NCI-H460 (cell line): Measurements from ENCODE around the gene RAPGEF6. TPM values are rescaled to one million over a fixed set of nuclear protein-coding genes. Genes with fewer than 3 reads are reported as not detected.
"Not testable (repeated sequence)": the region's sequence is repeated elsewhere in the genome, so short reads cannot be mapped to it uniquely, and the experiment has no call there.

Source experiments
- DNase-seq: peaks from one replicate; pipeline ENCODE4 v3.0.0-alpha.2; 2016; ENCODE audit warnings: low read depth; ENCODE audit errors: extremely low read depth
- total RNA-seq: library from RNA; depleted of rRNA; stranded (reverse); fragments of >200 nt; shearing (Covaris generic); gene quantifications from 2 replicates; pipeline ENCODE4 v1.2.3, GENCODE V29; 2014

The RAPGEF6 gene
- total RNA-seq, 1 experiment from 2014 or later: 17.4 TPM

DNA sequence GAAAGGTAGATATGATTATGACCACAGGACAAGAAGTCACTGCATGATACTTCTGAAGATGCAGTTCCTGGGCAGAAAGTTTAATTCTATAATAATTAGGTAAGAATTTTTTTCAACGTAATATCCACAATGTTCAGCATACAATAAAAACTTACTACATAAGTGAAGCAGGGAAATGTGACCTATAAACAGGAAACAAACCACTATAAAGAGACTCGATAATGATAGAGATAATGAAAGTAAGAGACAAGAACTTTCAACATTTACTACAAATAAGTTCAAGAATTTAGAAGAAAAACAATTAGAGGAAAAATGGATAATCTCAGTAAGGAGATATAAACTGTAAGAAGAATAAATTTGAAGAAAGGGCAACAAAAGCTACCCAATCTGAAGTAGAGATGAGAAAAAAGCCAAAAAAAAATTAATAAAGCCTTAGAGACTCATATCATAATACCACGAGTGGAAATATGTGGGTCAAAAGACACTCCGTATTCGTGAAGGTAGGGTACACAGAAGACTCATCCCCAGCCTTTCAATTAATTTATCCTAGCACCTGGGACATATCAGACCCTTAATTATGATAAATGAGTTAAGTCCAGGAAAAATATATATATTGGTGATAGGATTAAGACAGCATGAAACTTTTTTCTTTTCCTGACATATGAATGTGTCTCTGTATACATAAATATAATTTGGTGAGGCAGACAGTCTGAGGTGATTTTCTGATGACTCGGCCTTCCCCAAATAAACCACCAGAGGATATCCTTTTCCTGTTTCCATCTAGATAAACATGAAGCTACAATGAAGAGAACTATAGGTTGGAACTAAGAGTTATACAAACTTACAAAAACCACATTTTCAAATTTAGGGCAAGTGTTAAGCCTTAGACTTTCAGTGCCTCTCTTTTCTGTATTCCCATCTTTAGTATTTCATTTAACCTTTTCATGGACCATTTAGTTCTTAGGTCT is 120.4 kb downstream of the RAPGEF6 start:
- no peak for DNase-seq

DNA sequence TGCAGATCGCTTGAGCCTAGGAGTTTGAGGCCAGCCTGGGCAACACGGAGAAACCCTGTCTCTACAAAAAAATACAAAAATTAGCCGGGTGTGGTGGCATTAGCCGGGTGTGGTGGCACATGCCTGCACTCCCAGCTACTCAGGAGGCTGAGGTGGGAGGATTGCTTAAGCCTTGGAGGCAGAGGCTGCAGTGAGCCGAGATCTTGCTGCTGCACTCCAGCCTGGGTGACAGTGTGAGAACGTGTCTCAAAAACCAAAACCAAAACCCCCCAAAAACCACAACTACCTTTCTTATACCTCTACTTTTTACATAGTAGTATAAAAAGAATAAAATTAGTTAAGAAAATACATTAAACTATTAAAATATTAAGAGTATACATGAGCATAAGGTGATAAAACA is 121.2 kb downstream of the RAPGEF6 start:
- no peak for DNase-seq

DNA sequence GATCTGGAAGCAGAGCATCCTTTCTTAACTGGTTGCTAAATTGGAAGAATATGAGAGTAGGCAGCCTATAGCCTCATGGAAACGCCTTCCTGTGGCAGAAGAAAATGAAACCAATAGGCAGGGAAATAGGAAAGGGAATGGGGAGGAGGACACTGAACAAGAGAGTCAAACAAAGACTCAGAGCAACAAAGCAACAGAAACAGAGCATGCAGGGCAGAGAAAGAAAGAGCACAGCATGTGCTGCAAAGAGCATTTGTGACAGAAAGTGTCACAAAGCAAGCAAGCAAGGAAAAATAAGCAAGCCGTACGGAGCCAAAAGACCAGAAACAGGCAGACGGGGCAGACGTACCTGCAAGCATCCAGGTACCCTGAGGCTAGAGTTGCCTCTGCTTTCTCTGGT is 123.1 kb downstream of the RAPGEF6 start:
- DNase-seq: no peak

GRCh38 chr5:131509801-131510200 is 125.2 kb downstream of the RAPGEF6 start:
- DNase-seq: no peak

GRCh38 chr5:131505237-131505908 is 129.7 kb downstream of the RAPGEF6 start:
- no peak for DNase-seq

DNA sequence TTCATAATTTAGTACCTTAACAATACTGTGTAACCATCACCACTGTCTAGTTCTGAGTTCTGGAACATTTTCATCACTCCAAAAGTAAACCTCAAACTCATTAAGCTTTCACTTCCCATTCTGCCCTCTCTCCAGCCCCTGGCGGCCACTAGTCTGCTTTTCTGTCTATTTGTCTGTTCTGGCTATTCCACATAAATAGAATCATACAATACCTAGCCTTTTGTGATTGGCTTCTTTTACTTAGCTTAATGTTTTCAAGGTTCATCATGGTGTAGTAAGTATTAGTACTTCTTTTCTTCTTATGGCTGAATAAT is 138.7 kb downstream of the RAPGEF6 start:
- no peak for DNase-seq

- DNase-seq: no peak
These were observed 139.3 kb downstream of the RAPGEF6 start for GRCh38 chr5:131495536-131496399.

DNA sequence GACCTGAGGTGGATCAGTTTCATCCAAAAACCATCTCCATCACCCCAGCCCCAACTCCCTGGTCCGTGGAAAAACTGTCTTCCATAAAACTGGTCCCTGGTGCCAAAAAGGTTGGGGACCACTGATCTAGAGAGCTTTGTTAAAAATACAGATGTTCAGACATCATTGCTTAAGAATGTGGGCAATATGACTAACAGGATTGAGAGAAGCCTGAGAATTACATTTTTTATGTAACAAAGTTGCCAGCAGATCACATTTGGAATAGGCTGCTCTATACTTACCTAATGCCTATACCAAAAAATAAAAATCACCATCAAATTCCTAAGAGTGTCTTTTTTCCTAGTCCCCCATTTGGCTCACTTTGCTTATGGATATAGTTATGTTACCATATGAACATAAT is 143.3 kb downstream of the RAPGEF6 start:
- DNase-seq: no peak

GRCh38 chr5:131488463-131488862 is 146.6 kb downstream of the RAPGEF6 start:
- no peak for DNase-seq

- not testable (repeated sequence) for DNase-seq
These were observed 147.7 kb downstream of the RAPGEF6 start for GRCh38 chr5:131487371-131487770.

DNA sequence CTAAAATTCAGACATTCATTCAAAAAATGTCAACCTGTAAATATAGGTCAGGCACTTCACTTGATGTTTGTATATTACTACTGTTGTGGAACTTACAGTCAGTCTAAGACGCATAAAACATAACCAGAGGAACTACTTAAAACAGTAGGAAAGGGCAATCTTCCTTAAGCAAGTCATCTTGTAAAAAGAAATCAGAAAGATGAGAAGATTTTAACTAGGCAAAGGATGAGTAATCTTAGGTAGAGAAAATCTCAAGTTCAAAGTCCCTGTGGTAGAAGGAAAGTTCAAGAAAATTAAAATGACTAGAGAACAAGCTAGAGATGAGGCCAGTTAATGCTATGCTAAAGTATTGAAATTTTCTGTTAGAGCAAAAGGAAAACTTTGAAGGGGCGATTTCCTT is 152.4 kb downstream of the RAPGEF6 start:
- DNase-seq: no peak

DNA sequence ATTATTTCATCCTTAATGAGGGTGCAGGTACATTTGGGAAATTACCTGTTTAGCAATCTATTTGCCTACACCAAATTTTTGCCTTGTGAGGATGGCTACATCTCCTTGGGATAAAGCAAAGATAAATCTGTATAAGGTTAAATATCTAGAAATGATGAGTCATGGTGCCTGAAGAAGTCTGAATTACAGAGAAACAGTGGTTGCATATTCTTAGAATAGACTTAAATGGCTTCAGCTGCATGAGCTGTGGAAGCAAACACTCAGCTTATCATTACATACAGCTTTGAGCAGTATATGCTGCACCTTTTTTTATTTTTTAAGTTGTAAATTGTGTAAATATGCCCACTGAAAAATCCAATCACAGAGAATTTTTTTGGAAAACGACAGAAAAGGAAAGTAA is 153.5 kb downstream of the RAPGEF6 start:
- DNase-seq: no peak

GRCh38 chr5:131475541-131475941 is 159.5 kb downstream of the RAPGEF6 start:
- DNase-seq: no peak

DNA sequence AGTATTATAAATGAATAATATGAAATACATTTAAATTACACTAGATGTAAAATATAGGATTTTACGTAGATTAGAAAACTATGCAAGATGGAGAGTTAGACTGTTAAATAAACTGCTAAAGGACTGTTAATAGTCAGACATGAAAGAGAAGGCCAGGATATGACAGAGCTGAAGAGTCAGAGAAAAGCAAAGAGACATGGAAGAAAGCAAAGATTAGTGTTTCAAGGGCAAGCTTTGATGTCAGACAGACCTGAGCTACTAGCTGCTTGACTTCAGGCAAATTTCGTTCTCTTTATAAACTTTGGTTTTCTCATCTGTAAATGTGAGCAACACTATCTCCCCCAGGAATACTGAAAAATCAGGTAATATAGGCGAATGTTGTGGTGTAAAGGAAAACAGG is 161.3 kb downstream of the RAPGEF6 start:
- DNase-seq: no peak

- no peak for DNase-seq
These were observed 168.8 kb downstream of the RAPGEF6 start for GRCh38 chr5:131466171-131466766.

DNA sequence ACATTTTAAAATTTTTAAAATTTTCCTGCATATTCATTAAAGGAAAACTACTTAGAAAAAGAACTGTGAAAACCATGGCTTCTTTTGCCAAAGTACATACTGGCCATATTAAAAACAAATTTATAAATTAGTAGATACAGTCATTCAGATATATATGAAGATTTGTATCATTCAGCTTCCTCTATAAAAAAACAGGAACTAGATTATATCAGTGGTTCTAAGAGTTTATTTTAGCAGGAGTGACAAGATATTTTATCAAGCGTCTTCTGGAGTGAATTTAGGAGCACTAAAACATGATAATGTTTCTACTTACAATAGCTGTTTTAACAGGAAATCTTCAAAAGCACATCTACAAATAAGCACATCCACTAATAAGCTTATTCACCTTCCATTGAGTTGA is 171.4 kb downstream of the RAPGEF6 start:
- no peak for DNase-seq

DNA sequence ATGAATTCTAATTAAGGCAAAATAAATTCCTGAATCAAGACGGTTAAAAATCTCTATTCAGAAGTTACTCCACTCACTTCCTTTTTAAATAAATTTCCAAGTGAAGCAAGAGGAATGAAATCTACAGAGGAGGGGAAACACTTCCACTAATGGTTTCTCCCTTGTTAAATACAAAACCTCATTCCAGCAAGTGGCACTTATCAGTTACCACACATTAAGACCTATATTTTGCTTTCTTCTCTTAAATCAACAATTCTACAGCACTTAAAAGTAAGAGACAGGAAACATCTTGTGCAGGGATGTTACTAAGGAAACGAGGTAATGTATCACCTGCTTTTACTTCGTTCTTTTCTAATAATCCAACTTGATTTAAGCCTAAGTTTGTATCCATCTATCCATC is 172.6 kb downstream of the RAPGEF6 start:
- no peak for DNase-seq

DNA sequence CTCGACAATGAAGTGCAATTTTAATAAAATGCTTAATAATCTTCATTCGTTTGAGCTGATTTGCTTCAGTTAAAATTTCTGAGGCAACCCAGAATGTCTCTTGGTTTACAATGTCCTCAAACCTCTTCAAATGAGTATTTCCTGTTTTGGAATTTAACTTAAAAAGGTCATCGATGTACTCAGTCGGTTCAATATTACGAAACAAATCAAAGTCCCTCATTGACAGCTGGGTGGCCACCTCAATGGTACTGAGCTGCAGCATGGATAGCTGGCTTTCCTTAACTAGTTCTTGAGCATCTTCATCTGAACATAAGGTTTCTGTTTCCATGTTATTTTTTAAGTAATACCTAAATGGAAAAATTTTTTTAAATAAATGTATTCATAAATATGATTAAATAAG is 173.3 kb downstream of the RAPGEF6 start:
- DNase-seq: no peak

DNA sequence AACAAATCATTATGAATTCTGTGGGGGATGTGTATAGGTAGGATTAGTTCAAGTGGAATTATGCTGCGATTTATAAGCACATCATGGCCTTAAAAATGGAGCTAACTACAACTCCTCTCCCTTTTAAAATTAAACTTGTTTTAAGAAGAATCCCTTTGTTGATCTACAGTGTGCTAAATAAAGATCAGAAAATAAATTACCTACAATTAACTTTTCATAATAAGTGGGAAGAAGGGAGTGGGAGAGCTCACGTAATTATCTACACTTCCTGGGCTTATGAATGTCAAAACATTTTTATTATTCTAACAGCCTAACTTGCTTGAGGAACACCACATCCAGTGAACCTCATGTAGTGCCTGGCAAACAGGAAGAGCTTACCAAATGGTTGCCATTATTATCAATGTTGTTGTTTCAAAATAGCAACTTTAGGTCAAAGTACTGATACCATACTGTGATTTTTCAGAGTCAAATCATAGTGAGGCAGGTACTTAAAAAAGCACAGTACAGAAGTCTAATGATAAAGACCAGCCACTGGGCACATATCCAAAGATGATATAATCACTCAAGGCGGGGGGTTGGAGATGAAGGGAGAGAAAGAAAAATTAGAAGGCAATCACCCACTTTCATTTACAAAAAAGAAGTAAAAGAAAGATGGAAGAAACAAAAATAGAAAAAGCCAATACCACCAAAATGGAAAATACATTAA is 174.0 kb downstream of the RAPGEF6 start:
- DNase-seq: no peak

GRCh38 chr5:131460133-131460532 is 174.9 kb downstream of the RAPGEF6 start:
- no peak for DNase-seq
